Liver (tissue), 3 donors: Measurements from ENCODE around the gene DLGAP4.

Experiments
- JUND ChIP-seq, 2 donors: IDR thresholded peaks; 2 replicates each; pipeline ENCODE4 v1.6.1; 2016; ENCODE audit warnings: antibody characterized with exemption in 2 of 2
- RAD21 ChIP-seq, 2 donors: IDR thresholded peaks; 2 replicates each; pipeline ENCODE4 v1.6.1; 2016; ENCODE audit warnings: antibody characterized with exemption in 2 of 2, mild to moderate bottlenecking in 2 of 2
- REST ChIP-seq: IDR thresholded peaks from 2 replicates; pipeline ENCODE4 v1.6.1; 2016; ENCODE audit warnings: antibody characterized with exemption, mild to moderate bottlenecking
- TAF1 ChIP-seq: conservative IDR thresholded peaks from 2 replicates; pipeline ENCODE4 v1.6.1; 2016; ENCODE audit warnings: antibody characterized with exemption, mild to moderate bottlenecking
- TF ChIP-seq, protein P1 (sequence below): fragments of 150-350 bp; IDR thresholded peaks from 2 replicates; pipeline ENCODE4 v1.5.1; 2017; ENCODE audit warnings: improper control_type of control experiment, low read depth, low read length; ENCODE audit not compliant: missing input control
- donor health status: healthy.
- donor health status: healthy.

DNA sequence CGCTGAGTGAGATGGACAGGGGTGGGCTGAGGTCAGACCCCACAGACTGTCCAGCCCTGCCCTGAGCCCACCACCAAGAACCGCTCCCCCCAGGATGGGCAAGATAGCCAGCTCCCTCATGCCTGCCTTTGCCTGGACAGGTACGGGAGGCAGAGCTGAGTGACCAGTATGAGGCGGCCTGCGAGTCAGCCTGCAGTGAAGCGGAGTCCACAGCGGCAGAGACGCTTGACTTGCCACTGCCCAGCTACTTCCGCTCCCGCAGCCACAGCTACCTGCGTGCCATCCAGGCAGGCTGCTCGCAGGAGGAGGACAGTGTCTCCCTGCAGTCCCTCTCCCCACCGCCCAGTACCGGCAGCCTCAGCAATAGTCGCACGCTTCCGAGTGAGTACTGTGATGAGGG, 140.4 kb downstream of the DLGAP4 start:
- TF ChIP-seq RAD21 (IDR thresholded peaks at IDR 0.05), result no peak
- no peak for TF ChIP-seq TAF1
- TF ChIP-seq, protein P1, sequence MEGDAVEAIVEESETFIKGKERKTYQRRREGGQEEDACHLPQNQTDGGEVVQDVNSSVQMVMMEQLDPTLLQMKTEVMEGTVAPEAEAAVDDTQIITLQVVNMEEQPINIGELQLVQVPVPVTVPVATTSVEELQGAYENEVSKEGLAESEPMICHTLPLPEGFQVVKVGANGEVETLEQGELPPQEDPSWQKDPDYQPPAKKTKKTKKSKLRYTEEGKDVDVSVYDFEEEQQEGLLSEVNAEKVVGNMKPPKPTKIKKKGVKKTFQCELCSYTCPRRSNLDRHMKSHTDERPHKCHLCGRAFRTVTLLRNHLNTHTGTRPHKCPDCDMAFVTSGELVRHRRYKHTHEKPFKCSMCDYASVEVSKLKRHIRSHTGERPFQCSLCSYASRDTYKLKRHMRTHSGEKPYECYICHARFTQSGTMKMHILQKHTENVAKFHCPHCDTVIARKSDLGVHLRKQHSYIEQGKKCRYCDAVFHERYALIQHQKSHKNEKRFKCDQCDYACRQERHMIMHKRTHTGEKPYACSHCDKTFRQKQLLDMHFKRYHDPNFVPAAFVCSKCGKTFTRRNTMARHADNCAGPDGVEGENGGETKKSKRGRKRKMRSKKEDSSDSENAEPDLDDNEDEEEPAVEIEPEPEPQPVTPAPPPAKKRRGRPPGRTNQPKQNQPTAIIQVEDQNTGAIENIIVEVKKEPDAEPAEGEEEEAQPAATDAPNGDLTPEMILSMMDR, result no peak
- TF ChIP-seq JUND (IDR thresholded peaks at IDR 0.05), result no peak
- TF ChIP-seq REST, result no peak
